H1 (cell line): Measurements from ENCODE around the gene ARGLU1. TPM values are rescaled to one million over a fixed set of nuclear protein-coding genes. Genes with fewer than 3 reads are reported as not detected.

Experiments used
- CTCF ChIA-PET: fragments of 300-600 bp; sonication (Branson Sonifier 250); formaldehyde crosslinking; loops from one replicate; lab custom pipeline; 2021; ENCODE audit not compliant: partially characterized antibody; lab: Charles Lee
- POLR2A ChIA-PET: fragments of 300-600 bp; sonication (Branson Sonifier 250); formaldehyde crosslinking; loops from one replicate; lab custom pipeline; 2021; ENCODE audit warnings: inconsistent platforms; ENCODE audit not compliant: partially characterized antibody; lab: Charles Lee
- DNase-seq, 2 experiments: peaks; one replicate each; pipeline versions ENCODE4 v3.0.0 to v3.0.0-alpha.2; 2010 to 2022; ENCODE audit warnings: low spot score in 2 of 2, low read depth in 1 of 2, mixed read lengths in 1 of 2
- FAIRE-seq: peaks from 2 replicates; lab custom pipeline; 2011; peaks lifted over from hg19 to GRCh38; lab: Jason Lieb, UNC
- H2AFZ ChIP-seq: 2 replicates; pipeline ENCODE4 v1.8.1; 2012; ENCODE audit warnings: low read length, inconsistent platforms
- H2AK5ac ChIP-seq: 2 replicates; pipeline ENCODE4 v1.6.1; 2013; ENCODE audit warnings: low read depth, low read length
- H2BK120ac ChIP-seq: replicated peaks from 2 replicates; pipeline ENCODE3; 2013; ENCODE audit warnings: low read depth, low read length, inconsistent platforms
- H2BK12ac ChIP-seq: 2 replicates; pipeline ENCODE4 v1.6.1; 2013; ENCODE audit warnings: low read depth, low read length
- H2BK15ac ChIP-seq: 2 replicates; pipeline ENCODE4 v1.6.1; 2013; ENCODE audit warnings: low read length
- H2BK20ac ChIP-seq: 2 replicates; pipeline ENCODE4 v1.6.1; 2013; ENCODE audit warnings: low read length
- H2BK5ac ChIP-seq: 2 replicates; pipeline ENCODE4 v1.6.1; 2013; ENCODE audit warnings: low read depth, low read length
- H3K14ac ChIP-seq: 2 replicates; pipeline ENCODE4 v1.6.1; 2013; ENCODE audit warnings: inconsistent platforms; ENCODE audit not compliant: insufficient read length
- H3K18ac ChIP-seq: 2 replicates; pipeline ENCODE4 v1.6.1; 2013; ENCODE audit warnings: low read length; ENCODE audit errors: extremely low read depth
- H3K23ac ChIP-seq: 2 replicates; pipeline ENCODE4 v1.6.1; 2013; ENCODE audit warnings: inconsistent platforms; ENCODE audit not compliant: insufficient read length
- H3K23me2 ChIP-seq: 2 replicates; pipeline ENCODE4 v1.6.1; 2013; ENCODE audit warnings: low read depth, low read length
- H3K27ac ChIP-seq: 2 replicates; pipeline ENCODE4 v1.6.1; 2011; ENCODE audit warnings: low read depth, low read length, inconsistent platforms
- H3K27me3 ChIP-seq, 4 experiments: replicated peaks in 1 of 4; 1 replicate in 1 of 4; 2 replicates in 3 of 4; pipeline versions ENCODE4 v1.6.1 to v1.8.1; 2011 to 2013; ENCODE audit warnings: low read length in 3 of 4, mild to moderate bottlenecking in 3 of 4, inconsistent platforms in 2 of 4, mixed read lengths in 2 of 4, moderate library complexity in 1 of 4; ENCODE audit not compliant: control insufficient read depth in 3 of 4, insufficient read depth in 3 of 4; ENCODE audit errors: extremely low read depth in 1 of 4
- H3K36me3 ChIP-seq, 4 experiments: 2 replicates each; pipeline versions ENCODE4 v1.6.1 to v1.8.1; 2011 to 2013; ENCODE audit warnings: mild to moderate bottlenecking in 4 of 4, low read length in 3 of 4, moderate library complexity in 2 of 4, control low read depth in 1 of 4, inconsistent platforms in 1 of 4; ENCODE audit not compliant: insufficient read depth in 4 of 4, control insufficient read depth in 2 of 4
- H3K4ac ChIP-seq: replicated peaks from 2 replicates; pipeline ENCODE3; 2013; ENCODE audit warnings: low read length, low read depth, mixed read lengths, inconsistent platforms; ENCODE audit not compliant: insufficient read length
- H3K4me1 ChIP-seq, 4 experiments: replicated peaks in 1 of 4; 1 replicate in 1 of 4; 2 replicates in 3 of 4; pipeline versions ENCODE4 v1.6.1 to v1.8.1; 2011 to 2013; ENCODE audit warnings: low read length in 3 of 4, inconsistent platforms in 2 of 4, mixed read lengths in 1 of 4; ENCODE audit not compliant: insufficient read depth in 4 of 4, control insufficient read depth in 3 of 4
- H3K4me2 ChIP-seq, 2 experiments: 2 replicates each; pipeline versions ENCODE4 v1.6.1 to v1.8.1; 2011 to 2013; ENCODE audit warnings: low read depth in 2 of 2, low read length in 2 of 2, control low read depth in 1 of 2, inconsistent platforms in 1 of 2, mild to moderate bottlenecking in 1 of 2; ENCODE audit not compliant: insufficient read depth in 1 of 2
- H3K4me3 ChIP-seq, 4 experiments: fragments of 200-600, 300-600 bp in 1 of 4; sonication (generic), shearing (Covaris generic), sonication (Bioruptor Twin) in 1 of 4; 2 replicates each; pipeline versions ENCODE4 v1.5.1 to v1.8.1; 2011 to 2016; ENCODE audit warnings: low read length in 4 of 4, low read depth in 3 of 4, control low read depth in 2 of 4, inconsistent platforms in 2 of 4, mild to moderate bottlenecking in 2 of 4, mixed read lengths in 1 of 4, moderate library complexity in 1 of 4; ENCODE audit not compliant: insufficient read depth in 2 of 4; ENCODE audit errors: extremely low read depth in 1 of 4
- H3K56ac ChIP-seq: replicated peaks from 2 replicates; pipeline ENCODE3; 2013; ENCODE audit warnings: low read depth, mild to moderate bottlenecking, mixed read lengths, low read length, inconsistent platforms; ENCODE audit not compliant: insufficient read length
- H3K79me1 ChIP-seq: 2 replicates; pipeline ENCODE4 v1.6.1; 2013; ENCODE audit warnings: low read depth, low read length, control low read depth
- H3K79me2 ChIP-seq, 2 experiments: 2 replicates each; pipeline versions ENCODE4 v1.6.1 to v1.8.1; 2012 to 2013; ENCODE audit warnings: low read length in 2 of 2, mild to moderate bottlenecking in 2 of 2, inconsistent platforms in 1 of 2; ENCODE audit not compliant: insufficient read depth in 2 of 2, control insufficient read depth in 1 of 2
- H3K9ac ChIP-seq, 4 experiments: replicated peaks in 1 of 4; 1 replicate in 1 of 4; 2 replicates in 3 of 4; pipeline versions ENCODE4 v1.6.1 to v1.8.1; 2011 to 2013; ENCODE audit warnings: low read depth in 3 of 4, low read length in 3 of 4, control low read depth in 2 of 4, mild to moderate bottlenecking in 2 of 4, moderate library complexity in 2 of 4, inconsistent platforms in 1 of 4; ENCODE audit errors: extremely low read depth in 1 of 4
- H3K9me3 ChIP-seq, 2 experiments: 2 replicates each; pipeline versions ENCODE4 v1.6.1 to v1.8.1; 2012 to 2013; ENCODE audit warnings: mild to moderate bottlenecking in 2 of 2, moderate library complexity in 2 of 2, control low read depth in 1 of 2, inconsistent platforms in 1 of 2, low read depth in 1 of 2, low read length in 1 of 2, mixed read lengths in 1 of 2; ENCODE audit not compliant: insufficient read depth in 2 of 2
- H4K20me1 ChIP-seq, 2 experiments: replicated peaks in 1 of 2; 2 replicates each; pipeline versions ENCODE3 to v1.8.1; 2011 to 2013; ENCODE audit warnings: inconsistent platforms in 2 of 2, low read length in 2 of 2, mild to moderate bottlenecking in 1 of 2; ENCODE audit not compliant: insufficient read depth in 2 of 2, control insufficient read depth in 1 of 2
- H4K5ac ChIP-seq: 2 replicates; pipeline ENCODE4 v1.6.1; 2013; ENCODE audit warnings: low read length, low read depth, mixed read lengths, inconsistent platforms; ENCODE audit not compliant: insufficient read length
- H4K8ac ChIP-seq: 2 replicates; pipeline ENCODE4 v1.8.0; 2013; ENCODE audit warnings: mild to moderate bottlenecking, moderate library complexity, low read length, inconsistent platforms; ENCODE audit not compliant: insufficient read depth; ENCODE audit errors: extremely low read depth
- H4K91ac ChIP-seq: replicated peaks from 2 replicates; pipeline ENCODE3; 2013; ENCODE audit warnings: low read length, mixed read lengths, inconsistent platforms; ENCODE audit not compliant: insufficient read length
- BACH1 ChIP-seq: IDR thresholded peaks from 2 replicates; pipeline ENCODE4 v1.6.1; 2012; ENCODE audit warnings: low read length, improper control_type of control experiment
- BRCA1 ChIP-seq: IDR thresholded peaks from 2 replicates; pipeline ENCODE4 v1.6.1; 2012; ENCODE audit warnings: low read depth, low read length, improper control_type of control experiment
- CBX8 ChIP-seq: fragments of 300-800, 300-1000 bp; sonication (generic); IDR thresholded peaks from 2 replicates; pipeline ENCODE4 v1.7.1; 2016; ENCODE audit warnings: low read depth, low read length, borderline replicate concordance
- CHD2 ChIP-seq: IDR thresholded peaks from 2 replicates; pipeline ENCODE4 v1.6.1; 2012; ENCODE audit warnings: low read length, improper control_type of control experiment
- GABPA ChIP-seq: IDR thresholded peaks from 2 replicates; pipeline ENCODE4 v1.6.1; 2011; ENCODE audit warnings: mild to moderate bottlenecking, low read length, moderate library complexity, borderline replicate concordance; ENCODE audit not compliant: insufficient read depth
- HDAC6 ChIP-seq: IDR thresholded peaks from one replicate; pipeline ENCODE4 v1.7.1; 2012; ENCODE audit warnings: low read depth, mild to moderate bottlenecking, inconsistent platforms, low read length, moderate library complexity
- KDM4A ChIP-seq: IDR thresholded peaks from one replicate; pipeline ENCODE4 v1.7.1; 2012; ENCODE audit warnings: low read depth, mild to moderate bottlenecking, moderate library complexity, low read length, inconsistent platforms; ENCODE audit not compliant: severe bottlenecking
- RAD21 ChIP-seq, 2 experiments: IDR thresholded peaks in 1 of 2; conservative IDR thresholded peaks in 1 of 2; 2 replicates each; pipeline ENCODE4 v1.6.1; 2011; ENCODE audit warnings: low read depth in 2 of 2, low read length in 2 of 2, improper control_type of control experiment in 1 of 2, inconsistent platforms in 1 of 2, mild to moderate bottlenecking in 1 of 2, moderate library complexity in 1 of 2
- RNF2 ChIP-seq: fragments of 200-900, 300-1000 bp; sonication (generic); IDR thresholded peaks from 2 replicates; pipeline ENCODE4 v1.7.1; 2016; ENCODE audit warnings: borderline replicate concordance, low read depth, mild to moderate bottlenecking, antibody characterized with exemption, low read length; ENCODE audit not compliant: poor library complexity, severe bottlenecking; ENCODE audit errors: missing control alignments
- SP1 ChIP-seq: IDR thresholded peaks from 2 replicates; pipeline ENCODE4 v1.6.1; 2011; ENCODE audit warnings: low read depth, low read length
- SP4 ChIP-seq: IDR thresholded peaks from 2 replicates; pipeline ENCODE4 v1.6.1; 2012; ENCODE audit warnings: low read length, inconsistent platforms
- TEAD4 ChIP-seq: IDR thresholded peaks from 2 replicates; pipeline ENCODE4 v1.6.1; 2012; ENCODE audit warnings: low read depth, low read length, inconsistent platforms, mixed read lengths
- WGBS, 2 experiments: shearing (Covaris generic) in 1 of 2; methylation state at CpG; one replicate each; pipeline versions ENCODE4 v1.1.6 to v1.1.7; 2013 to 2015; ENCODE audit warnings: low lambda C conversion rate in 2 of 2, mixed read lengths in 2 of 2, inconsistent platforms in 1 of 2, low coverage in 1 of 2, missing lambda C conversion rate in 1 of 2; ENCODE audit not compliant: insufficient replicate concordance in 2 of 2, insufficient coverage in 1 of 2, insufficient read length in 1 of 2; ENCODE audit errors: extremely low coverage in 1 of 2, missing lambda C conversion rate in 1 of 2; 5-methylcytosine and 5-hydroxymethylcytosine counted together
- polyA plus RNA-seq, 7 experiments: library from polyadenylated mRNA; depleted of rRNA in 3 of 7; stranded (reverse) in 5 of 7; unstranded in 2 of 7; fragments of >200 nt in 5 of 7; fragments of 200-250 nt in 2 of 7; gene quantifications; 1 replicate in 5 of 7; 2 replicates in 1 of 7; 4 replicates in 1 of 7; pipeline versions ENCODE4 v1.2.1 to v1.2.3, GENCODE V29; 2011 to 2013; ENCODE audit warnings: missing spikeins in 2 of 7, mixed read lengths in 2 of 7
- total RNA-seq: library from RNA; stranded (reverse); fragmentation: NEBNext Ultra II Directional; extraction: Animal tissue kit (Norgen Biotek cat#: 25700); gene quantifications from 2 replicates; pipeline ENCODE4 v1.2.1, GENCODE V29; 2021

Gene ARGLU1
- total and polyA plus RNA-seq, 2 of the 8 experiments (the other 6 are each of a cell fraction or from before 2014, with no cell fraction given): 47.8 to 84.9 TPM

- Histone ChIP-seq H4K5ac (no peak overlapping the region), H2BK120ac (no peak overlapping the region), H3K56ac (no peak overlapping the region), H3K23ac (no peak overlapping the region), H3K14ac (no peak overlapping the region), H4K20me1 (no peaks in the 10 kb centered on the region), H3K4ac (no peak overlapping the region), H2AK5ac (no peak overlapping the region), H2BK15ac (no peak overlapping the region), H4K8ac (no peak overlapping the region), H2BK5ac (no peak overlapping the region), H3K36me3 (peaks cover 0 to 6% (median 1%) of the 10 kb centered on the region in 4 experiments; a peak in 5 of 8 replicates), H3K18ac (no peak overlapping the region), H3K79me1 (no peaks in the 10 kb centered on the region; the same call in 1 of the 2 replicates), H3K9me3 (no peaks in the 10 kb centered on the region), H4K91ac (no peak overlapping the region), H3K9ac (no peak overlapping the region), H3K27ac (no peak overlapping the region), H3K27me3 (peaks cover 0 to 1% (median 0%) of the 10 kb centered on the region in 4 experiments; a peak in 1 of 7 replicates), H2AFZ (no peak overlapping the region), H3K79me2 (peaks cover 0 to 8% of the 10 kb centered on the region in 2 experiments; a peak in 2 of 4 replicates), H3K4me3 (no peak overlapping the region), H2BK20ac (no peak overlapping the region), H3K23me2 (no peaks in the 10 kb centered on the region), H3K4me2 (no peak overlapping the region; a peak in 1 of 4 replicates), H3K4me1 (peaks cover 0 to 17% (median 3%) of the 10 kb centered on the region in 4 experiments; a peak in 4 of 7 replicates), H2BK12ac (no peak overlapping the region)
- no peak for DNase-seq
- no peak for FAIRE-seq
- ChIA-PET CTCF (interaction anchor here (0.7 kb wide), 2 partner anchors 106 to 641 kb away, joined by 3 read pairs; no protein-coding TSS in a partner anchor), POLR2A (no interaction called here)
- TF ChIP-seq TEAD4 (no peak), KDM4A (no peak), RNF2 (no peak), SP4 (no peak), RAD21 (IDR thresholded peaks at IDR 0.05 in 1 of 2, conservative IDR thresholded peaks at IDR 0.05 in 1 of 2; ENCODE audit: low read depth in 2 of 2, low read length in 2 of 2) (no peak), CBX8 (no peak), BRCA1 (no peak), HDAC6 (no peak), GABPA (no peak), CHD2 (no peak), SP1 (no peak), BACH1 (no peak)
- 37% methylated on average over 3 of the region's 3 CpGs; no CpG with 5 or more reads in 1 of the 2 experiments for WGBS, 2 experiments
Measured at GRCh38 chr13:106498158-106498557, 69.8 kb downstream of the ARGLU1 start.
